Nephron progenitor cell (in vitro differentiated cells): ENCODE results near the gene LCN6.
A peak's percentile ranks its signal among the peaks of the same experiment; 100 is the strongest.

ENCODE experiments used
- DNase-seq: peaks from one replicate; pipeline ENCODE4 v3.0.0; 2021
- H3K27ac Mint-ChIP-seq: 2 replicates; pipeline ENCODE4 v1.8.0; 2021; ENCODE audit warnings: mild to moderate bottlenecking, moderate library complexity, mixed read lengths
- H3K27me3 Mint-ChIP-seq: 2 replicates; pipeline ENCODE4 v1.8.0; 2021; ENCODE audit warnings: mild to moderate bottlenecking, low read depth, mixed read lengths; ENCODE audit not compliant: poor library complexity
- H3K36me3 Mint-ChIP-seq: 2 replicates; pipeline ENCODE4 v1.8.0; 2021; ENCODE audit warnings: low read depth, mixed read lengths
- H3K4me1 Mint-ChIP-seq: 2 replicates; pipeline ENCODE4 v1.8.0; 2021; ENCODE audit warnings: mixed read lengths
- H3K4me3 Mint-ChIP-seq: 2 replicates; pipeline ENCODE4 v1.8.0; 2021; ENCODE audit warnings: mild to moderate bottlenecking, moderate library complexity, mixed read lengths
- H3K9me3 Mint-ChIP-seq: 2 replicates; pipeline ENCODE4 v1.8.0; 2021; ENCODE audit warnings: mild to moderate bottlenecking, moderate library complexity, mixed read lengths
- CTCF ChIP-seq: fragments of 200-600 bp; sonication (generic); IDR thresholded peaks from 2 replicates; pipeline ENCODE4 v1.5.0; 2021; ENCODE audit warnings: antibody characterized with exemption

LCN6 gene

DNA sequence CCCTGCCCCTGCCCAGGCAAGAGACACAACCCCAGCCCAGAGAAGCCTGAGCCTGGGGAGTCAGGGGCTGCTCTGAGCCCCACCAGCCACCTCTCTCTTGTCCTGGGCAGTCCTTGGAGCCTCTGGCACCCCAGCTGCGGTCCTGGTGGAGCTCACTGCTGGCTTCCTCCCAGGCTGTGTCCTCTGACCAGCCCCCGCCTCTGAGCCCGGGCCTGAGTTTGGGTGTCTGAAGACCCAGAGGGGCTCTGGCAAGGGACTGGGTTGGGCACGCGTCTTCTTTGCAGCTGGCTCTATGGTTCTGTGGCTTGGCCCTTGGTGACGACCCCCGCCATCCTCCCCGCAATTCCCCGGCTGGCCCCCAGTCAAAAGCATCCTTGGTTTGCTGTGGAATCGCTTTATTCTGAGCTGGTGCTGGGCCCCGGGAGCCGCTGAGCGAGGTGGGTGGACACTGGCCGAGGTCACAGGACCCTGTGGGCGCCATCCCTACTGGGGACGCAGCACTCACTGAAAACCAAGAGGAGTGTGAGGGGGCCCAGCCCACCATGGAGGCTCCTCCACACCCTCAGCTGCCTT is 4.6 kb downstream of the LCN6 start:
- no peak overlapping the region for H3K4me3 Mint-ChIP-seq
- H3K36me3 Mint-ChIP-seq: no peaks in the 10 kb centered on the region
- TF ChIP-seq CTCF: no peak
- no peak for DNase-seq
- H3K4me1 Mint-ChIP-seq: peaks cover 11% of the 10 kb centered on the region
- H3K27ac Mint-ChIP-seq: no peak overlapping the region
- H3K9me3 Mint-ChIP-seq: peaks cover under 1% of the 10 kb centered on the region
- H3K27me3 Mint-ChIP-seq: peaks cover 13% of the 10 kb centered on the region

DNA sequence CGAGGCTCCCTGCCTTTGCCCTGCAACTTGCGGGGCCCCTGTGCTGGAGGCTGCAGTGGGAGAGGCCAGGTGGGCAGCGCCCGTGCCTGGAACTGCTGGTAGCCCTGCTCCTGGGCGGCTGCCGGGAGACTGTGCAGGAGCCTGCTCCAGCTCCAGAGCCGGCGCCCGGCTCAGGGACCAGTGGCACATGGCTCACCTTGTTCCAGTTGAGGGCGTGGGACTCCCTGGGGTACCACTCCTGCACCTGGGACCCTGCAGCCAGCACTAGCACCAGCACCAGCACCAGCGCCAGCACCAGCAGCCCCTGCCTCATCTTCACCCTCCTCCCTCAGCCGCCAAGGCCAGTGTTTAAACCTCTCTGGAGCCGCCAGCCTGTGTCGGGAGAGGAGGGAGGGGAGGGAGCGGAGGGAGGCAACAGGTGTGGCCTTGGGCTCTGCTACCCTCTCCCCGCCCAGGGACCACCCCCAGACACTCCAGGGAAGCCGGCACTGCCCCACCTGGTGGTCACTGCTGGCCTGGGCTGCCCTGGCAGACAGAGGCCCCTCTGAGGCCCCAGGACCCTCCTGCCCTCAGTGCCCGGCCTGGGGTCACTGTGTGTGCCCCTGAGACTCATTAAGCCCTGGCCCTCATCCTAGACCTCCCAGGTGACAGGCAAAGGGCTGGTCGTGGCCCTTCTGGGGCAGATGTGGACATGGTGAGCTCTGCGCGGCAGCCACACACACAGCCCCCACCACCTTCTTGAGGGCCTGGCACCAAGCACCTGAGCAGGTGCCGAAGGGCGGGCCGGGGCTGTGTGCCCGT is 5.5 kb downstream of the LCN6 start, which contains the start of gene LCN10:
Gene LCN10, minus strand, starts transcription at position 350 of the 801 bp plus-strand sequence. Its CDS starts 37 bp downstream, at position 313.
- Mint-ChIP-seq H3K9me3 (peaks cover 5% of the 10 kb centered on the region), H3K4me3 (no peak within 1 kb of the TSS), H3K27me3 (peaks cover 15% of the 10 kb centered on the region), H3K36me3 (no peaks in the 10 kb centered on the region), H3K4me1 (peaks cover 11% of the 10 kb centered on the region), H3K27ac (no peak within 1 kb of the TSS)
- DNase-seq: peak; percentile 76
- TF ChIP-seq CTCF: peak; percentile 51

GRCh38 chr9:136741883-136742571 is 6.3 kb downstream of the LCN6 start:
- Mint-ChIP-seq H3K4me3 (no peak overlapping the region), H3K27ac (no peak overlapping the region), H3K27me3 (peaks cover 15% of the 10 kb centered on the region), H3K4me1 (peaks cover 11% of the 10 kb centered on the region), H3K9me3 (peaks cover 7% of the 10 kb centered on the region), H3K36me3 (no peaks in the 10 kb centered on the region)
- DNase-seq: no peak
- no peak for TF ChIP-seq CTCF

- no peak for TF ChIP-seq CTCF
- H3K4me3 Mint-ChIP-seq: no peak overlapping the region
- H3K4me1 Mint-ChIP-seq: peaks cover 11% of the 10 kb centered on the region
- peaks cover 7% of the 10 kb centered on the region for H3K9me3 Mint-ChIP-seq
- no peak for DNase-seq
- H3K27ac Mint-ChIP-seq: no peak overlapping the region
- no peaks in the 10 kb centered on the region for H3K36me3 Mint-ChIP-seq
- peaks cover 15% of the 10 kb centered on the region for H3K27me3 Mint-ChIP-seq
These were observed 7.1 kb downstream of the LCN6 start for GRCh38 chr9:136740971-136741882.

DNA sequence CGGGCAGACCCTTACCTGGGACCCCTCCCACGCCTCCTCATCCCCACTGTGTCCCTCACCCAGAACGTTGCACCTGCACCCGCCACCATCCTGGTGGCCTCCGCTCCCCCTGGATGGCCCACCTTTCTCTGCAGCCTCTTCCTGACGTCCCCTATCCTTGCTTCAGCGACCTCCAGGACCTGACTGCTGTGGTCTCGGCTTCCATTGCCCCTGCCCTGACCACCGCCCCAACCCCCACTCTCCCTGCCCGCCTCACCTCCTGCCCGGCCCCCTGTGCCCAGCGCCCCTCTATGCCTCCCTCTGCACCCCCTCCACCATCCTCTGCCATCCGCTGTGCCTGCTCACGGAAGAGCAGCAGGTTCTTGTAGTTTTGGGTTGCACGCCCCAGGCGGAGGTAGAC is 7.8 kb downstream of the LCN6 start:
- Mint-ChIP-seq H3K27ac (no peak overlapping the region), H3K4me3 (no peak overlapping the region), H3K36me3 (no peaks in the 10 kb centered on the region), H3K9me3 (peaks cover 7% of the 10 kb centered on the region), H3K27me3 (peaks cover 15% of the 10 kb centered on the region), H3K4me1 (peaks cover 11% of the 10 kb centered on the region)
- no peak for DNase-seq
- TF ChIP-seq CTCF: no peak
